SK-N-SH treated with all-trans-retinoic acid at 6 μM for 48 hours (cell line): Measurements from ENCODE around the gene MRPL27.
"Not testable (repeated sequence)": the region's sequence is repeated elsewhere in the genome, so short reads cannot be mapped to it uniquely, and the experiment has no call there.

Experiments used
- ATAC-seq: fragments of 200-7000 bp; cut with Tn5 transposase; 3 replicates; pipeline ENCODE4 v1.9.1; 2020; ENCODE audit warnings: mild to moderate bottlenecking, moderate library complexity
- ARNTL ChIP-seq: fragments of 450-650 bp; formaldehyde crosslinking; IDR thresholded peaks from 2 replicates; pipeline ENCODE4 v1.5.0; 2020; ENCODE audit warnings: low read depth, mild to moderate bottlenecking, moderate library complexity, borderline replicate concordance
- BACH2 ChIP-seq: fragments of 250-450 bp; sonication (Bioruptor Pico); IDR thresholded peaks from 2 replicates; pipeline ENCODE4 v1.9.0; 2021; ENCODE audit warnings: mild to moderate bottlenecking, borderline replicate concordance
- CSDC2 ChIP-seq: fragments of 250-450 bp; sonication (Bioruptor Pico); IDR thresholded peaks from 2 replicates; pipeline ENCODE4 v1.5.0; 2020; ENCODE audit warnings: mild to moderate bottlenecking, moderate library complexity
- ESRRG ChIP-seq: fragments of 250-450 bp; sonication (Bioruptor Pico); IDR thresholded peaks from 2 replicates; pipeline ENCODE4 v1.6.1; 2021; ENCODE audit warnings: mild to moderate bottlenecking
- ISL1 ChIP-seq: fragments of 250-450 bp; sonication (Bioruptor Pico); IDR thresholded peaks from 2 replicates; pipeline ENCODE4 v2.1.2; 2022; ENCODE audit warnings: mild to moderate bottlenecking, moderate library complexity
- PPARA ChIP-seq: fragments of 250-450 bp; sonication (Bioruptor Pico); IDR thresholded peaks from 2 replicates; pipeline ENCODE4 v1.5.0; 2020; ENCODE audit warnings: mild to moderate bottlenecking, borderline replicate concordance
- RARB ChIP-seq: fragments of 250-450 bp; sonication (Bioruptor Pico); IDR thresholded peaks from 2 replicates; pipeline ENCODE4 v1.8.0; 2021; ENCODE audit warnings: mild to moderate bottlenecking, moderate library complexity
- SNAI2 ChIP-seq: fragments of 250-450 bp; sonication (Bioruptor Pico); IDR thresholded peaks from 2 replicates; pipeline ENCODE4 v1.5.0; 2020; ENCODE audit warnings: mild to moderate bottlenecking, moderate library complexity
- TCF4 ChIP-seq: fragments of 250-450 bp; sonication (Bioruptor Pico); IDR thresholded peaks from 2 replicates; pipeline ENCODE4 v1.8.0; 2021; ENCODE audit warnings: mild to moderate bottlenecking, moderate library complexity, borderline replicate concordance
- TOX ChIP-seq: fragments of 250-450 bp; sonication (Bioruptor Pico); IDR thresholded peaks from 2 replicates; pipeline ENCODE4 v1.8.0; 2021; ENCODE audit warnings: mild to moderate bottlenecking, moderate library complexity, borderline replicate concordance
- ZFP30 ChIP-seq: fragments of 450-650 bp; formaldehyde crosslinking; IDR thresholded peaks from 2 replicates; pipeline ENCODE4 v1.5.0; 2022; ENCODE audit warnings: mild to moderate bottlenecking, moderate library complexity
- ZNF565 ChIP-seq: fragments of 450-650 bp; formaldehyde crosslinking; conservative IDR thresholded peaks from 2 replicates; pipeline ENCODE4 v1.5.0; 2020; ENCODE audit warnings: low read depth, mild to moderate bottlenecking, moderate library complexity
- ZNF70 ChIP-seq: fragments of 450-650 bp; formaldehyde crosslinking; IDR thresholded peaks from 2 replicates; pipeline ENCODE4 v1.5.0; 2020; ENCODE audit warnings: mild to moderate bottlenecking, moderate library complexity
- ZNF8 ChIP-seq: fragments of 450-650 bp; formaldehyde crosslinking; IDR thresholded peaks from 2 replicates; pipeline ENCODE4 v1.5.0; 2020; ENCODE audit warnings: mild to moderate bottlenecking, moderate library complexity
- TF ChIP-seq, protein P1 (sequence below): fragments of 250-450 bp; sonication (Bioruptor Pico); IDR thresholded peaks from 2 replicates; pipeline ENCODE4 v1.5.1; 2021; ENCODE audit warnings: mild to moderate bottlenecking, moderate library complexity
- TF ChIP-seq, protein P2 (sequence below): fragments of 250-450 bp; sonication (Bioruptor Pico); IDR thresholded peaks from 2 replicates; pipeline ENCODE4 v1.8.0; 2020; ENCODE audit warnings: mild to moderate bottlenecking, moderate library complexity, borderline replicate concordance
- TF ChIP-seq, protein P3 (sequence below): fragments of 250-450 bp; sonication (Bioruptor Pico); IDR thresholded peaks from 2 replicates; pipeline ENCODE4 v1.5.0; 2020; ENCODE audit warnings: mild to moderate bottlenecking, moderate library complexity
- TF ChIP-seq, protein P4 (sequence below): fragments of 250-450 bp; sonication (Bioruptor Pico); IDR thresholded peaks from 2 replicates; pipeline ENCODE4 v1.5.1; 2020; ENCODE audit warnings: low read depth, mild to moderate bottlenecking, moderate library complexity
- TF ChIP-seq, protein P5 (sequence below): fragments of 250-450 bp; sonication (Bioruptor Pico); IDR thresholded peaks from 2 replicates; pipeline ENCODE4 v1.8.0; 2021; ENCODE audit warnings: low read depth, mild to moderate bottlenecking, moderate library complexity, borderline replicate concordance

Gene MRPL27

DNA sequence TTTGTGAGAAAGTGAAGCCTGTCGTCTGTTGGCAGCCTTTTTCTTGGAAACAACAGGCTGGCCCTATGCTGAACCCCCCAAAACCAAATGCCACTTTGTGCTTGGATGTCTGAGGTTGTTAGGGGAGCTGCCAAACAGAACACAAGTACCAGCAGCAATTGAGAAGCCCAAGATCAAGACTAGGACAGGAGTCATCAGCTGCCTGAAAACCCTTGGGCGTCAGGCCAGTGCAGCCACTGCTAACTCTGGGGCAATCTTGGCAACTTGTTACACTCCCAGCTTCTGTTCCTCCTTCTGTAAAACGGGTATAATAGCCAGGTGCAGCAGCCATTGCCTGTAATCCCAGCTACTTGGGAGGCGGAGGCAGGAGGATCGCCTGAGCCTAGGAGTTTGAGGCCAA, 33.6 kb upstream of the MRPL27 start (continued):
- TF ChIP-seq, protein P1, sequence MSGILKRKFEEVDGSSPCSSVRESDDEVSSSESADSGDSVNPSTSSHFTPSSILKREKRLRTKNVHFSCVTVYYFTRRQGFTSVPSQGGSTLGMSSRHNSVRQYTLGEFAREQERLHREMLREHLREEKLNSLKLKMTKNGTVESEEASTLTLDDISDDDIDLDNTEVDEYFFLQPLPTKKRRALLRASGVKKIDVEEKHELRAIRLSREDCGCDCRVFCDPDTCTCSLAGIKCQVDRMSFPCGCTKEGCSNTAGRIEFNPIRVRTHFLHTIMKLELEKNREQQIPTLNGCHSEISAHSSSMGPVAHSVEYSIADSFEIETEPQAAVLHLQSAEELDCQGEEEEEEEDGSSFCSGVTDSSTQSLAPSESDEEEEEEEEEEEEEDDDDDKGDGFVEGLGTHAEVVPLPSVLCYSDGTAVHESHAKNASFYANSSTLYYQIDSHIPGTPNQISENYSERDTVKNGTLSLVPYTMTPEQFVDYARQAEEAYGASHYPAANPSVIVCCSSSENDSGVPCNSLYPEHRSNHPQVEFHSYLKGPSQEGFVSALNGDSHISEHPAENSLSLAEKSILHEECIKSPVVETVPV (CRISPR knock-in tag), result no peak
- no peak for TF ChIP-seq BACH2 (CRISPR knock-in tag)

DNA sequence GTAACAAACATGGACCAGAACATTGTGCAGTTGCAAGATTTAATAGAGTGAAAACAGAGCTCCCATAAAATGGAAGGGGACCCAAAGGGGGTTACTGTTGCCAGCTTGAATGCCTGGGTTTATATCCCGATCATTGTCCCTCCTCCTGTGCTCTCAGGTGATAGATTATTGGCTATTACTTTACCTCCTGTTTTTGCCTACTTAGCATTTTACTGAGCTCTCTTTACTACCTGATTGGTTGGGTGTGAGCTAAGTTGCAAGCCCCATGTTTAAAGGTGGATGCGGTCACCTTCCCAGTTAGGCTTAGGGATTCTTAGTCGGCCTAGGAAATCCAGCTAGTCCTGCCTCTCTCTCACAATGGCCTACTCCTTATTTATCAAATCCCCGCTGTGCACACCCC, 32.4 kb upstream of the MRPL27 start:
- ATAC-seq, result not testable (repeated sequence)

DNA sequence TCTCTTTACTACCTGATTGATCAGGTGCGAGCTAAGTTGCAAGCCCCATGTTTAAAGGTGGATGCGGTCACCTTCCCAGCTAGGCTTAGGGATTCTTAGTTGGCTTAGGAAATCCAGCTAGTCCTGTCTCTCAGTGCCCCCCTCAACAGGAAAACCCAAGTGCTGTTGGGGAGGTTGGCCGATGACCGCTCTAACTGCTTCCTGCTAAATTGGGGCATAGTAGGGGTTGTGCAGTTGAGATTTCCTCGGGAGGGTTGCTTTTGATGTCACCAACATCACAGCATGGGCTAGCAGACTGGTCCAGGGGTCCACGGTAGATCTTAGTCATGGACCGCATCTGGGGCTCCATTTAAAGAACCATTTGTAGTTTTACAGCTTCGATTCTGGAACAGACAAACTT, 26.6 kb upstream of the MRPL27 start:
- not testable (repeated sequence) for ATAC-seq

DNA sequence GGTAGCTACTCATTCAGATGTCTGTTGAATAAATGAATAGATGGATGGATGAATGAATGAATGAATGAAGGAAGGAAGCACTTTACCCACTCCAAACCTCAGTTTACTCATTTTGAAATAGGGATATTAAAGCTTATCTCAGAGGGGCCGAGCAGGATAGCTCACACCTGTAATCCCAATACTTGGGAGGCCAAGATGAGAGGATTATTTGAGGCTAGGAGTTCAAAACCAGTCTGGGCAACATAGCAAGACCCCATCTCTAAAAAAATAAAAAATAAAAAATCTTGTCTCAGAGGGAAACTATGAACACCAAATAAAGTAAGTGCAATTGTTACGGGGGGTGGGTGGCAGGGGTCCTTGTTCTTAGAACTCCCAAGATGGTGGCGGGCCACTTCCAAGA, 25.7 kb upstream of the MRPL27 start:
- ATAC-seq, result not testable (repeated sequence)

DNA sequence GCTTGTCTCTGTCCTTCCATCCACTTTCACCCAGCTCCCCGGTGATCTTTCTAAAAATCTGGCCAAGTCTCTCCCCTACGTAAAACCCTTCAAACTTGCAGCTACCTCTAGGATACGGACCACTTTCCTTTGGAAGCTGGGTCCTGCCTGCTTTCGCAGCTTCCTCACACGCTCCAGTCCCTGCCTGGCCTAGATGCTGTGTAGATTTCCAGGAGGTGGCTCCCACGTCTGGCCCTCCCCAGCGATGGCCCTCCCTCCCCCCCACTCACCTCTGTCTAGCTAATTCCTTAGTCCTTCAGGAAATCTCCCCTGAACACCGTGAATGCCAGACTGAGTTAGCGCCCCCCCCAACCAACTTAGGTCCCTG, 24.9 kb upstream of the MRPL27 start:
- ATAC-seq, result no peak; the same call in 2 of the 3 replicates
- TF ChIP-seq, protein P2, sequence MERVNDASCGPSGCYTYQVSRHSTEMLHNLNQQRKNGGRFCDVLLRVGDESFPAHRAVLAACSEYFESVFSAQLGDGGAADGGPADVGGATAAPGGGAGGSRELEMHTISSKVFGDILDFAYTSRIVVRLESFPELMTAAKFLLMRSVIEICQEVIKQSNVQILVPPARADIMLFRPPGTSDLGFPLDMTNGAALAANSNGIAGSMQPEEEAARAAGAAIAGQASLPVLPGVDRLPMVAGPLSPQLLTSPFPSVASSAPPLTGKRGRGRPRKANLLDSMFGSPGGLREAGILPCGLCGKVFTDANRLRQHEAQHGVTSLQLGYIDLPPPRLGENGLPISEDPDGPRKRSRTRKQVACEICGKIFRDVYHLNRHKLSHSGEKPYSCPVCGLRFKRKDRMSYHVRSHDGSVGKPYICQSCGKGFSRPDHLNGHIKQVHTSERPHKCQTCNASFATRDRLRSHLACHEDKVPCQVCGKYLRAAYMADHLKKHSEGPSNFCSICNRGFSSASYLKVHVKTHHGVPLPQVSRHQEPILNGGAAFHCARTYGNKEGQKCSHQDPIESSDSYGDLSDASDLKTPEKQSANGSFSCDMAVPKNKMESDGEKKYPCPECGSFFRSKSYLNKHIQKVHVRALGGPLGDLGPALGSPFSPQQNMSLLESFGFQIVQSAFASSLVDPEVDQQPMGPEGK (CRISPR knock-in tag), result no peak
- TF ChIP-seq ESRRG (CRISPR knock-in tag), result no peak
- no peak for TF ChIP-seq PPARA (CRISPR knock-in tag)
- TF ChIP-seq CSDC2 (CRISPR knock-in tag), result no peak
- no peak for TF ChIP-seq ISL1 (CRISPR knock-in tag)
- TF ChIP-seq SNAI2 (CRISPR knock-in tag), result no peak
- no peak for TF ChIP-seq BACH2 (CRISPR knock-in tag)
- TF ChIP-seq ZNF70 (CRISPR knock-in tag), result no peak
- no peak for TF ChIP-seq ZFP30 (CRISPR knock-in tag)
- TF ChIP-seq TOX (CRISPR knock-in tag), result no peak
- no peak for TF ChIP-seq ZNF8
- TF ChIP-seq, protein P3, sequence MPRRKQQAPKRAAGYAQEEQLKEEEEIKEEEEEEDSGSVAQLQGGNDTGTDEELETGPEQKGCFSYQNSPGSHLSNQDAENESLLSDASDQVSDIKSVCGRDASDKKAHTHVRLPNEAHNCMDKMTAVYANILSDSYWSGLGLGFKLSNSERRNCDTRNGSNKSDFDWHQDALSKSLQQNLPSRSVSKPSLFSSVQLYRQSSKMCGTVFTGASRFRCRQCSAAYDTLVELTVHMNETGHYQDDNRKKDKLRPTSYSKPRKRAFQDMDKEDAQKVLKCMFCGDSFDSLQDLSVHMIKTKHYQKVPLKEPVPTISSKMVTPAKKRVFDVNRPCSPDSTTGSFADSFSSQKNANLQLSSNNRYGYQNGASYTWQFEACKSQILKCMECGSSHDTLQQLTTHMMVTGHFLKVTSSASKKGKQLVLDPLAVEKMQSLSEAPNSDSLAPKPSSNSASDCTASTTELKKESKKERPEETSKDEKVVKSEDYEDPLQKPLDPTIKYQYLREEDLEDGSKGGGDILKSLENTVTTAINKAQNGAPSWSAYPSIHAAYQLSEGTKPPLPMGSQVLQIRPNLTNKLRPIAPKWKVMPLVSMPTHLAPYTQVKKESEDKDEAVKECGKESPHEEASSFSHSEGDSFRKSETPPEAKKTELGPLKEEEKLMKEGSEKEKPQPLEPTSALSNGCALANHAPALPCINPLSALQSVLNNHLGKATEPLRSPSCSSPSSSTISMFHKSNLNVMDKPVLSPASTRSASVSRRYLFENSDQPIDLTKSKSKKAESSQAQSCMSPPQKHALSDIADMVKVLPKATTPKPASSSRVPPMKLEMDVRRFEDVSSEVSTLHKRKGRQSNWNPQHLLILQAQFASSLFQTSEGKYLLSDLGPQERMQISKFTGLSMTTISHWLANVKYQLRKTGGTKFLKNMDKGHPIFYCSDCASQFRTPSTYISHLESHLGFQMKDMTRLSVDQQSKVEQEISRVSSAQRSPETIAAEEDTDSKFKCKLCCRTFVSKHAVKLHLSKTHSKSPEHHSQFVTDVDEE (CRISPR knock-in tag), result no peak
- TF ChIP-seq, protein P4, sequence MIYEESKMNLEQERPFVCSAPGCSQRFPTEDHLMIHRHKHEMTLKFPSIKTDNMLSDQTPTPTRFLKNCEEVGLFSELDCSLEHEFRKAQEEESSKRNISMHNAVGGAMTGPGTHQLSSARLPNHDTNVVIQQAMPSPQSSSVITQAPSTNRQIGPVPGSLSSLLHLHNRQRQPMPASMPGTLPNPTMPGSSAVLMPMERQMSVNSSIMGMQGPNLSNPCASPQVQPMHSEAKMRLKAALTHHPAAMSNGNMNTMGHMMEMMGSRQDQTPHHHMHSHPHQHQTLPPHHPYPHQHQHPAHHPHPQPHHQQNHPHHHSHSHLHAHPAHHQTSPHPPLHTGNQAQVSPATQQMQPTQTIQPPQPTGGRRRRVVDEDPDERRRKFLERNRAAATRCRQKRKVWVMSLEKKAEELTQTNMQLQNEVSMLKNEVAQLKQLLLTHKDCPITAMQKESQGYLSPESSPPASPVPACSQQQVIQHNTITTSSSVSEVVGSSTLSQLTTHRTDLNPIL (CRISPR knock-in tag), result no peak
- TF ChIP-seq, protein P1 (CRISPR knock-in tag), result no peak
- no peak for TF ChIP-seq TCF4 (CRISPR knock-in tag)
- TF ChIP-seq ARNTL, result no peak
- no peak for TF ChIP-seq RARB
- TF ChIP-seq ZNF565, result no peak
- TF ChIP-seq, protein P5, sequence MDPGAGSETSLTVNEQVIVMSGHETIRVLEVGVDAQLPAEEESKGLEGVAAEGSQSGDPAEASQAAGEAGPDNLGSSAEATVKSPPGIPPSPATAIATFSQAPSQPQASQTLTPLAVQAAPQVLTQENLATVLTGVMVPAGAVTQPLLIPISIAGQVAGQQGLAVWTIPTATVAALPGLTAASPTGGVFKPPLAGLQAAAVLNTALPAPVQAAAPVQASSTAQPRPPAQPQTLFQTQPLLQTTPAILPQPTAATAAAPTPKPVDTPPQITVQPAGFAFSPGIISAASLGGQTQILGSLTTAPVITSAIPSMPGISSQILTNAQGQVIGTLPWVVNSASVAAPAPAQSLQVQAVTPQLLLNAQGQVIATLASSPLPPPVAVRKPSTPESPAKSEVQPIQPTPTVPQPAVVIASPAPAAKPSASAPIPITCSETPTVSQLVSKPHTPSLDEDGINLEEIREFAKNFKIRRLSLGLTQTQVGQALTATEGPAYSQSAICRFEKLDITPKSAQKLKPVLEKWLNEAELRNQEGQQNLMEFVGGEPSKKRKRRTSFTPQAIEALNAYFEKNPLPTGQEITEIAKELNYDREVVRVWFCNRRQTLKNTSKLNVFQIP, result no peak
